Rectal smooth muscle tissue (tissue), 1 donor: ENCODE measurements around the gene NUDT17.
A peak's percentile ranks its signal among the peaks of the same experiment; 100 is the strongest.
"Not testable (repeated sequence)": the region's sequence is repeated elsewhere in the genome, so short reads cannot be mapped to it uniquely, and the experiment has no call there.

Experiments used
- H3K27ac ChIP-seq: one replicate; pipeline ENCODE4 v1.7.0; 2013; ENCODE audit warnings: low read depth, low read length, inconsistent platforms
- H3K27me3 ChIP-seq: one replicate; pipeline ENCODE4 v1.7.0; 2013; ENCODE audit warnings: low read length; ENCODE audit not compliant: control insufficient read depth, insufficient read depth
- H3K36me3 ChIP-seq: one replicate; pipeline ENCODE4 v1.7.0; 2013; ENCODE audit warnings: low read length; ENCODE audit not compliant: control insufficient read depth, insufficient read depth
- H3K4me1 ChIP-seq: one replicate; pipeline ENCODE4 v1.7.0; 2013; ENCODE audit warnings: low read length; ENCODE audit not compliant: control insufficient read depth, insufficient read depth
- H3K4me3 ChIP-seq: one replicate; pipeline ENCODE4 v1.7.0; 2013; ENCODE audit warnings: low read length
- H3K9ac ChIP-seq: one replicate; pipeline ENCODE4 v1.7.0; 2013; ENCODE audit warnings: low read length

The NUDT17 gene

DNA sequence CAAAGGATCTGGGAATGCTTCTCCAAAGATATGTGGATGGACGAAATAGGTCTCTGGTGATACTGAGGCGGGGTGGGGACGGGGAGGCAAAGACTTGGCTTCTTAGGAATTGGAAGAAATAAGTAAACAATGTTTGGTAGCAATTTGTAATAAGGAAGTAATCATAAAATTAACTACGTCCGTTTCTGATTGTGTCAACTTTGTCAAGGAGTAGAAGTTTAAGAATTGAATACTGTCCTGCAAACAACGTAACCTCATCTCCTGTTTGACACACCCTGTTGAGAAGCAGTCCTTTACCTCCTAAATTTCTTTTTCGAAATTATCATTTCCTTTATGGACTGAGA is 21.0 kb upstream of the NUDT17 start:
- Histone ChIP-seq H3K9ac (peak overlapping the region; percentile 83), H3K27ac (peak overlapping the region; percentile 76), H3K4me1 (peaks cover 3% of the 10 kb centered on the region), H3K4me3 (peak overlapping the region; percentile 97), H3K36me3 (peaks cover 22% of the 10 kb centered on the region), H3K27me3 (no peaks in the 10 kb centered on the region)

DNA sequence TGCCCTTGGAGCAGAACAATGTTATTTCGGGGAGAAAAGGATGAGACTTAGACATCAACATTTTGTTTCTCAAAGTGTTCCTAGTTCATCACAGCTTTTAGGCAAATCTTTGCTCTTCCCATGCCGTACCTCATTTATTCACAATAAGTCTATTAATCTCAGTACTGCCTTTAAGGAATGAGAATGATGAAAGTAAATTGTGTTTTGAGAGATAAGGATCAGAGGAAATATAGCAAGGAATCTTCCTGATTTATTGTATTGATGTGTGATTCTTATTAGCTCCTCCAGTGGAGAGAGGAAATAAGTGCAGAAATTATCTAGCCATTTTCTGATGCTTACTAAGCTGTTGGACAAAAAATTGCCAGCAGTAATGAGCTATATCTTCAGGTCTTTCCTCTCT is 19.4 kb upstream of the NUDT17 start:
- H3K27ac ChIP-seq, result no peak overlapping the region
- H3K4me1 ChIP-seq, result peaks cover 3% of the 10 kb centered on the region
- peaks cover 22% of the 10 kb centered on the region for H3K36me3 ChIP-seq

DNA sequence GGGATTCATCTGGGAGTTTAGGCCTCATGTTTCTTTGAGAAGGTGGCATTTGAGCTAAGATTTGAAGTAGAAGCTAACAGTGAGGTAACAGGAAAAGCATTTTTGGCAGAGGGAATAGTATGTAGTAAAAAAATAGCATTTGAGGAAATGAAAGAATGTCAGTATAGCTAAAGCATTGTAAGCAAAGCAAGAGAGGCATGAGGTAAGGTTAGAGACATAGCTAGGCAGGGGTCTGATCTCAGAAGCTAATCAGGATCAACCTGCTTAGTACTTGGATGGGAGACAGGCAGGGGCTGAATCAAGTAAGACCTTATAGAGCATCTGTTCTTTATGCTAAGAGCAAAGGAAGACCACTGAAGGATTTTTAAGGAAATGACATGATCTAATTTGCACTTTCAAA is 17.5 kb upstream of the NUDT17 start:
- H3K27ac ChIP-seq, result no peak overlapping the region
- no peaks in the 10 kb centered on the region for H3K27me3 ChIP-seq
- H3K36me3 ChIP-seq, result peaks cover 22% of the 10 kb centered on the region
- H3K9ac ChIP-seq, result no peak overlapping the region
- H3K4me1 ChIP-seq, result peaks cover 3% of the 10 kb centered on the region
- H3K4me3 ChIP-seq, result no peak overlapping the region

More for the DNA sequence above, 19.4 kb upstream of the NUDT17 start:
- Histone ChIP-seq H3K9ac (no peak overlapping the region), H3K4me3 (no peak overlapping the region), H3K27me3 (no peaks in the 10 kb centered on the region)

DNA sequence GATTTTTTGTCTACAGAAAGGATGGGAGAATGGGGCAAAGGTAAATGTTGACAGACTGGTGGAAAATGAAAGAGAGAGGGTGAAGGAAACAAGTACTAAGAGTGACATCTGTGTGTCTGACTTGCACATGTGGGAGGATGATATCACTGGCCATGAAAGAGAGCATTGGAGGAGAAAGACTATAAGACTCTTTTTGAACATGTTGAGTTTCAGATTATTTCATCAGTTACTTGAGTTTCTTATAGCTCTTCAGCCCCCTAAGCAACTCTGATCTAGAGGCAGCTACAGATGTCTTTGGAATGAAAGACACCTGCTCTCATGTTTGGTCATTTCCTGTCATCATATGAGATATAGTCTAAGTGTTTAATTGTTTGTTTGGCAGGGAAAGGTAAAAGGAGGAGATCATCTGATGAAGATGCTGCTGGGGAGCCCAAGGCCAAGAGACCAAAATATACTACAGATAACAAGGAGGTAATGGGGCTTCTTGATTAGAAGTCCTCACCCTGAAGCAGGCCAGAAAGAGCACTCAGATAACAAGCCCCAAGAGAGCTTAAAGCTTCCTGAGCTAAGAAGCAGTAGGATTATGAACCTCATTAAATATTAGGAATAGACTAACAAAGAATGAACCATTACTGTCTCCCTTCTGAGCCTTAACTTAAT is 16.9 kb upstream of the NUDT17 start:
- Histone ChIP-seq H3K36me3 (peaks cover 25% of the 10 kb centered on the region), H3K4me1 (peaks cover 3% of the 10 kb centered on the region), H3K4me3 (no peak overlapping the region), H3K9ac (no peak overlapping the region), H3K27me3 (no peaks in the 10 kb centered on the region), H3K27ac (no peak overlapping the region)

DNA sequence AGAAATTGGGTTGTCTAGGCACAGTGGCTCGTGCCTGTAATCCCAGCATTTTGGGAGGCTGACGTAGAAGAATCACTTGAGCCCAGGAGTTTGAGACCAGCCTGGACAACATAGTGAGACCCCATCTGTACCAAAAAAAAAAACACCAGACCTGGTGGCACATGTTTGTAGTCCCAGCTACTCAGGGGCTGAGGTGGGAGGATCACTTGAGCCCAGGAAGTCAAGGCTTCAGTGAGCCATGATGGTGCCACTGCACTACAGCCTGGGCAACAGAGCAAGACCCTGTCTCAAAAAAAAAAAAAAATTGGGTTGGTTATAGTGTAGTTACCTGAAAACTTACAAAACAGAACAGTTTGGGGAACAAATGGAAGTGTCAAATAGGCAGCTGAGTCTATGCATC is 14.6 kb upstream of the NUDT17 start:
- not testable (repeated sequence) for H3K4me3 ChIP-seq, H3K9ac ChIP-seq, H3K4me1 ChIP-seq, H3K27ac ChIP-seq, H3K27me3 ChIP-seq
- peaks cover 25% of the 10 kb centered on the region for H3K36me3 ChIP-seq

DNA sequence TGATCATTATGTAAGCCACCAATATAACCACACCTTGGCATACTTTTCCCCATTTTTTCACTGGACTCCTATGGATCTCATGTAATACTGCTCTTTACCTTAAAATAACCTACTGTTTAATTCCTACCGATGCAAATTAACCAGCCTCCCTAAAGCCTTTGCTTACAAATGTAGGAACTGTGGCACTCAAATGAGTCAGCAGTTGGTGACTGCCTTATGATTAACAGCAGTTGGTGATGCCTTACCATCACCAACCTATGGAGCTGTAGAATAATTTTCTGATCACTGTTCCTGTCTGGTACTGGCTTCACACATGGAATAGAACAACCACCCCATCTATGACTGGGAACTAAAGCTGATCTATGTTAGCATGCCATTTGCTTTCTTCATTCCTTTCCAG is 7.8 kb upstream of the NUDT17 start:
- no peak overlapping the region for H3K9ac ChIP-seq
- peaks cover 46% of the 10 kb centered on the region for H3K36me3 ChIP-seq
- no peak overlapping the region for H3K4me3 ChIP-seq
- H3K27me3 ChIP-seq, result no peaks in the 10 kb centered on the region
- no peak overlapping the region for H3K27ac ChIP-seq
- H3K4me1 ChIP-seq, result no peaks in the 10 kb centered on the region

DNA sequence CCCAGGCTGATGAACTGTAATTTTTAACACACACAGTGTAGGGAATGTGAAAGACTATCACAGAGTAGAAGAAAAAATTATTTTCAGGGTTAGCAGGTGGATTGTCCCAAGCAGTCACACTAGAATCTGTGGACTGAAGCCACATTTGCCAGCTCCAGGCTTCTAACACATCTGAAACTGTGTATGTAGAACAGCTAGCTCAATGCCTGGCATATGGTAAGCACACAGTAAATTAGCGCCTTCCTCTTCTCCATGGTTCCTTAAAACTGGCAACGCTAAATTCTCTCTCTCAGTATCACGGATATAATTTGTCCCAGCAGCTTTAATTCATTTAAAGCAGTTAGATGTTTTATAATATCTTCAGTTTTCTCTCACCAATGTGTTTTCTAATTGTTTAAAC is 2.4 kb upstream of the NUDT17 start:
- H3K4me1 ChIP-seq, result no peaks in the 10 kb centered on the region
- H3K4me3 ChIP-seq, result no peak overlapping the region
- no peak overlapping the region for H3K27ac ChIP-seq
- peaks cover 25% of the 10 kb centered on the region for H3K36me3 ChIP-seq
- H3K27me3 ChIP-seq, result no peaks in the 10 kb centered on the region
- no peak overlapping the region for H3K9ac ChIP-seq

DNA sequence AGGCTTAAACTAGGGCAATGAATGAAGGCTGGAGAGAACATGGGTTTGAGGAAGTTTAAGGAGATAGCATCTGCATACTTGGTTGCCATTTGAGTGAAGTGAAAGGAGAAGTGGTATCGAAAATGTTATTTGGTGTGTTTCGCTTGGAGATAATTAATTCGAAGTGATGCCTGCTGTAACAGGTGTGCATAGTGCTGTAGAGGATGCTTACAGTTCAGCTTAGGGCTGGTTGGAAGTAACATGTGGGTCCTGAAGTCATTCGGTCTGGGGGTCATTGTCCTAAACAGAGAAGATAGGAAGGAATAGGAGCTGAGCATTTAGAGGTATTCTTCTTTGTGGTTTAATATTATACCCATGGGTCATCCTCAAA is 301 bp upstream of the NUDT17 start:
- Histone ChIP-seq H3K27ac (peak overlapping the region; percentile 53), H3K36me3 (peaks cover 23% of the 10 kb centered on the region), H3K4me1 (no peaks in the 10 kb centered on the region), H3K27me3 (no peaks in the 10 kb centered on the region), H3K4me3 (peak overlapping the region; percentile 62), H3K9ac (no peak overlapping the region)

DNA sequence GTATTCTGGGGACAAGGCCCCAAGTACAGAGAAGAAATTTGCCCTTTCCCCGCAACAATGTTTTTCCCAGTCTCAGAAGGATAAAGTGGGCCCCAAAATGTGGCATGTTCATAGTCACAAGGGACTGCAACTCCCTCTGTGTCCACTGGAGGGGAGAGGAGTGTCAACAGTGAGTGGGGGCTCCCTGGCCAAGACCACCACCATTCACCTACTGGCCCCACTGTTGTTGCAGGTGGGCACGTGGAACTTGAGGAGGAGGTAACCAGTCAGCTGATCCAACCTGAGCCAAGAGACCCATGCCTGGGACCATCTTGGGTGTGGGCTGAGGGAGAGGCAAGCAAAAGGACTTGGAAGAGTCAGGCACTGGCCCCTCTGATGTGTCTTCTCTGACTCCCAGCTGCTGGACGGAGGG is 777 bp downstream of the NUDT17 start:
- no peak overlapping the region for H3K9ac ChIP-seq
- H3K27ac ChIP-seq, result peak overlapping the region; percentile 53
- no peaks in the 10 kb centered on the region for H3K27me3 ChIP-seq
- peak overlapping the region; percentile 62 for H3K4me3 ChIP-seq
- H3K4me1 ChIP-seq, result no peaks in the 10 kb centered on the region
- peaks cover 23% of the 10 kb centered on the region for H3K36me3 ChIP-seq

DNA sequence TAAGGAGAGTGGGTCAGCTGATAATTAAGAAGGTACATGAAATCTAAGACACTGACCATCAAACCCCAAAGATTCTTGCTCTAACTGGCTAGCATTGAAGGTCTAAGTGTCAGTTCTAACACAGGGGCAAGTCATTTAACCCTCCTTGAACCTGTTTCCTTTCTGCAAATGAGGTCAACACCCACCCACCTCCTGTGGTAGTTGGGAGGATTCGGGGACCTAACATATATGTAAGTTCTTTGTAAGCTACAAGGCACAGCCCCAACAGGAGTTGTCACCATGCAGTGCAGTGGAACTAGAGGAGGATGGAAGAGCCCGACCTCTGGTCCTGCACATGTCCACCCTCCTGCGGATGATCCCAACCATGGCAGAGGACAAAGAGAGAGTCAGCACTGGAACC is 2.4 kb downstream of the NUDT17 start:
- no peaks in the 10 kb centered on the region for H3K27me3 ChIP-seq
- H3K4me1 ChIP-seq, result no peaks in the 10 kb centered on the region
- no peak overlapping the region for H3K9ac ChIP-seq
- peaks cover 23% of the 10 kb centered on the region for H3K36me3 ChIP-seq
- no peak overlapping the region for H3K27ac ChIP-seq
- H3K4me3 ChIP-seq, result no peak overlapping the region

DNA sequence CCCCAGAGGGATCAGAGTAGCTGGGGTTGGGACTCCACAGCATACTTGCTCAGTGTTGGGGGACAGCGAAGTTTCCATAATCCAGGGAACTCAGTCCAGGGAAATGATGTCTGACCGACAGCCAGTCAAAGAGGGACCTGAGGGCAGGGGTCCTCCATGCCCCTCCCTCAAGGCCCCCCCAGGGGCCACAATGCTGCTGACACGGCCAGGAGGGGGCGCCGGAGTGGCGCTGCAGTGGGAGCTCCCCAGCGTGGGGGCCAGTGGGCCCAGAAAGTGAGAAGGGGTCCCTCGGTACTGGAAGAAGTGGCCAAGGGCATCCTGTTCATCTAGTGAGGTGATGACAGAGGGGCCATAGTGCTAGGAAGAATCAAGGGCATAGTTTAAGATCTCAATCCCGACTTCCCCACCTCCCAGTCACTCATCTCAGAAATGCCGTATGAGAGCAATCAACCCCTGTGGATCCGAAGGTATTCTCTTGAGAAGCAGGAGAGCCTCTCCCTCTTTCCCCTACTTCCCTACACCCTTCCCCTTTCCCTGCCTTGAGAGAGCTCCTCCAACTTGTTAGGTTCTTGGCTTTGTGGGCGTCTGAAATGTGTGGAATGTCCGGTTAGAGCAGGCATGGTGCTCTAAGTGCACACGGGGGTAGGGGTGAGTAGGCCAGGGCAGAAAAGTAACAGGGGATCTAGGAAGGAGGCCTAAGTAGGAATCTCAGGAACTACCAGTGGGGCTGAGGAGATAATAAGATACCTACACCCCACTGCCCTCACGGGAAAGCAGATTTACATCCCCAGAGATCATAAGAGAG is 4.1 kb downstream of the NUDT17 start:
- Histone ChIP-seq H3K9ac (no peak overlapping the region), H3K4me3 (no peak overlapping the region), H3K27me3 (no peaks in the 10 kb centered on the region), H3K27ac (no peak overlapping the region), H3K36me3 (peaks cover 33% of the 10 kb centered on the region), H3K4me1 (no peaks in the 10 kb centered on the region)

DNA sequence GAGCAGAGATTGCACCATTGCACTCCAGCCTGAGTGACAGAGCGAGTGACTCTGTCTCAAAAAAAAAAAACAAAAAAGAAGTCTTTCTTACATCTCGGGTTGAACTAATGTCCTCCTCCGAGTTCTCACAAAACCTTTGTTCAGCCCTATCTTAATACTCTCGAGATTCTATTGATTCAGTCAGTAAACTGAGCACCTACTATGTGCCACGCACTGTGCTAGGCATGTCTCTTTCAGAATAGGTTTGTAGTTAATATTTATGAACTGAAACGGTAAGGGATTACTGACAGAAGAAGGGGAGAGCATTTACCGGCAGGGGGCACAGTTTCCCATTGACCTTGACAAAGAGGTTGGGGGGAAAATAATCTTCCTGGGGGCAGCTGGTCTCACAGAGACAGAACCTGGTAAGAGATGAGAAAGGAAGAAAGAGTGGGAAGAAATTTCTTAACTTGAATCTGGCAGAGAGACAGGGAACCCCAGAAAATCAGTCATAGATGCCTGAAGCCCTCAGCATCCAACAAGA is 10.1 kb downstream of the NUDT17 start:
- Histone ChIP-seq H3K27me3 (no peaks in the 10 kb centered on the region), H3K27ac (no peak overlapping the region), H3K36me3 (peaks cover 36% of the 10 kb centered on the region), H3K4me1 (peaks cover 9% of the 10 kb centered on the region), H3K9ac (no peak overlapping the region), H3K4me3 (no peak overlapping the region)

DNA sequence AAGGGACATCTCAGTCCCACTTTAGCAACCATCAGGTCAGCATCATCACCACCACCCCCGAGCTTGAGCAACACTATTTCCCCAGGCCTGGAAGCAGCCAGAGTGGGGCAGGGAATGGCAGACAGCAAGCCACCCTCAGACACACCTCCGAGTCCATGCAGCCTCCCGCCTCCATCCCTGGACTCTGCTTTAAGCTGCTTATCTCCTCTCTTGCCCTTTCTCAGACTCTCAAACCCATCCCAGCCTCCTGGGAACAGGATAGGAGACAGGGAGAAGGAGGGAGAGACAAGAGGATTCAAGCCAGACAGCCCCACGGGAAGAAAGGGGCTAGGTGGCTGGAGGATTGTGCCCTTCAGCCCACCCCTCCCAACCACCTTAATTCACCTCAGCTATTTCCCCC is 11.7 kb downstream of the NUDT17 start:
- Histone ChIP-seq H3K4me1 (peaks cover 9% of the 10 kb centered on the region), H3K27ac (no peak overlapping the region), H3K9ac (no peak overlapping the region), H3K27me3 (no peaks in the 10 kb centered on the region), H3K4me3 (peak overlapping the region; percentile 20), H3K36me3 (peaks cover 28% of the 10 kb centered on the region)
